GM12892 (cell line): ENCODE results near the gene KCNT2.

Experiments
- POLR2A ChIP-seq: IDR thresholded peaks from 2 replicates; pipeline ENCODE4 v1.6.1; 2011; ENCODE audit warnings: low read depth, low read length, control low read depth
- POLR2AphosphoS5 ChIP-seq: IDR thresholded peaks from 2 replicates; pipeline ENCODE4 v1.6.1; 2011; ENCODE audit warnings: low read depth, low read length, control low read depth

GRCh38 chr1:196488579-196488978 is 119.7 kb downstream of the KCNT2 start:
- TF ChIP-seq POLR2AphosphoS5 (no peak), POLR2A (no peak)
